ENCODE measurements around the gene TTC33.
A peak's percentile ranks its signal among the peaks of the same experiment; 100 is the strongest.

- TF ChIP-seq CTCF (IDR thresholded peaks at IDR 0.05; ENCODE audit: insufficient read depth, low read length, poor library complexity, severe bottlenecking) = peak; percentile 67
- no peak for TF ChIP-seq EZH2phosphoT487 (conservative IDR thresholded peaks at IDR 0.05; ENCODE audit: low read length)
Measured at GRCh38 chr5:40755407-40756365, at the start of gene TTC33.

All from SU-DHL-6 (cell line).